Hepatocyte (in vitro differentiated cells): ENCODE results near the gene CIDEB. TPM values are rescaled to one million over a fixed set of nuclear protein-coding genes. Genes with fewer than 3 reads are reported as not detected.

Source experiments
- DNase-seq: peaks from one replicate; pipeline ENCODE4 v3.0.0-alpha.2; 2016; ENCODE audit warnings: low spot score
- H2AFZ ChIP-seq: fragments of 200-600 bp; sonication (generic); 2 replicates; pipeline ENCODE4 v1.6.0; 2016; ENCODE audit warnings: antibody characterized with exemption, mild to moderate bottlenecking
- H3K27ac ChIP-seq: fragments of 200-600 bp; sonication (generic); 2 replicates; pipeline ENCODE4 v1.5.1; 2016; ENCODE audit warnings: mild to moderate bottlenecking
- H3K27me3 ChIP-seq: fragments of 200-600 bp; sonication (generic); 2 replicates; pipeline ENCODE4 v1.6.1; 2016
- H3K36me3 ChIP-seq: fragments of 200-600 bp; sonication (generic); replicated peaks from 2 replicates; pipeline ENCODE4 v1.5.1; 2016; ENCODE audit warnings: low read depth; ENCODE audit not compliant: insufficient read depth
- H3K4me1 ChIP-seq: fragments of 200-600 bp; sonication (generic); 2 replicates; pipeline ENCODE4 v1.5.1; 2016; ENCODE audit warnings: mild to moderate bottlenecking, moderate library complexity; ENCODE audit not compliant: insufficient read depth
- H3K4me2 ChIP-seq: fragments of 200-600 bp; sonication (generic); 2 replicates; pipeline ENCODE4 v1.6.0; 2016
- H3K4me3 ChIP-seq: fragments of 200-600 bp; sonication (generic); 2 replicates; pipeline ENCODE4 v1.5.1; 2016; ENCODE audit warnings: mild to moderate bottlenecking
- H3K79me2 ChIP-seq: fragments of 200-600 bp; sonication (generic); 2 replicates; pipeline ENCODE4 v1.6.0; 2017; ENCODE audit warnings: mild to moderate bottlenecking
- H3K9me2 ChIP-seq: fragments of 200-600 bp; sonication (generic); replicated peaks from 2 replicates; pipeline ENCODE4 v1.6.0; 2017; ENCODE audit warnings: mild to moderate bottlenecking; ENCODE audit not compliant: insufficient read depth
- H3K9me3 ChIP-seq: fragments of 200-600 bp; sonication (generic); 2 replicates; pipeline ENCODE4 v1.5.1; 2016; ENCODE audit warnings: low read depth, mild to moderate bottlenecking
- H4K20me1 ChIP-seq: fragments of 200-600 bp; sonication (generic); 2 replicates; pipeline ENCODE4 v1.6.0; 2016; ENCODE audit warnings: mild to moderate bottlenecking; ENCODE audit not compliant: insufficient read depth, poor library complexity, severe bottlenecking
- EZH2 ChIP-seq: fragments of 200-600 bp; sonication (generic); IDR thresholded peaks from 2 replicates; pipeline ENCODE4 v1.6.1; 2016; ENCODE audit warnings: antibody characterized with exemption, mild to moderate bottlenecking, borderline replicate concordance
- EZH2phosphoT487 ChIP-seq: fragments of 200-600 bp; sonication (generic); IDR thresholded peaks from one replicate; pipeline ENCODE4 v1.6.1; 2018; ENCODE audit warnings: antibody characterized with exemption, mild to moderate bottlenecking, low read depth, moderate library complexity; ENCODE audit not compliant: unreplicated experiment, severe bottlenecking
- WGBS: methylation state at CpG from one replicate; pipeline ENCODE4 v1.1.6; 2016; ENCODE audit warnings: low lambda C conversion rate; ENCODE audit errors: missing lambda C conversion rate; 5-methylcytosine and 5-hydroxymethylcytosine counted together
- polyA plus RNA-seq: library from polyadenylated mRNA; unstranded; fragments of >200 nt; fragmentation: Nextera tagmentation; extraction: Ambion mirVana; gene quantifications from 2 replicates; pipeline ENCODE4 v1.2.1, GENCODE V29; 2016
- total RNA-seq: library from RNA; depleted of rRNA; stranded (reverse); fragments of >200 nt; gene quantifications from 2 replicates; pipeline ENCODE4 v1.2.3, GENCODE V29; 2014
- TF ChIP-seq, protein P1 (sequence below): fragments of 200-600 bp; sonication (generic); IDR thresholded peaks from 2 replicates; pipeline ENCODE4 v1.5.1; 2016; ENCODE audit warnings: antibody characterized with exemption, mild to moderate bottlenecking; ENCODE audit not compliant: poor library complexity

Gene CIDEB
- total and polyA plus RNA-seq, 2 experiments from 2014 or later, result 43.0 to 59.9 TPM

DNA sequence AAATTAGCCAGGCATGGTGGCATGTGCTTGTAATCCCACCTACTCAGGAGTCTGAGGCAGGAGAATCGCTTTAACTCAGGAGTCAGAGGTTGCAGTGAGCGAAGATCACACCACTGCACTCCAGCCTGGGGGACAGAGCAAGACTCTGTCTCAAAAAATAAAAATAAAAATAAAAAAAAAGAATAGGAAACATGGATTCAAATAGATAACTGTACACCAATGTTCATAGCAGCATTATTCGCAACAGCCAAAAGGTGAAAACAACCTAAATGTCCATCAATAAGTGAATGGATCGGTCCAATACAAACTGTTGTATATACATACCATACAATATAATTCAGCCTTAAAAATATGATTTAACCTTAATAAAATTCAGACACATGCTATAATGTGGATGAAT is 35.1 kb upstream of the CIDEB start:
- Histone ChIP-seq H3K4me1 (peaks cover 7% of the 10 kb centered on the region), H3K4me3 (no peak overlapping the region), H3K27me3 (peaks cover 22% of the 10 kb centered on the region), H3K9me3 (no peaks in the 10 kb centered on the region), H3K27ac (no peak overlapping the region), H4K20me1 (no peaks in the 10 kb centered on the region), H3K36me3 (no peaks in the 10 kb centered on the region), H2AFZ (no peak overlapping the region), H3K9me2 (no peaks in the 10 kb centered on the region), H3K79me2 (no peaks in the 10 kb centered on the region), H3K4me2 (no peak overlapping the region)
- 95% methylated on average over 4 of the region's 4 CpGs for WGBS
- no peak for DNase-seq
- no peak for TF ChIP-seq EZH2
- no peak for TF ChIP-seq EZH2phosphoT487
- TF ChIP-seq, protein P1, sequence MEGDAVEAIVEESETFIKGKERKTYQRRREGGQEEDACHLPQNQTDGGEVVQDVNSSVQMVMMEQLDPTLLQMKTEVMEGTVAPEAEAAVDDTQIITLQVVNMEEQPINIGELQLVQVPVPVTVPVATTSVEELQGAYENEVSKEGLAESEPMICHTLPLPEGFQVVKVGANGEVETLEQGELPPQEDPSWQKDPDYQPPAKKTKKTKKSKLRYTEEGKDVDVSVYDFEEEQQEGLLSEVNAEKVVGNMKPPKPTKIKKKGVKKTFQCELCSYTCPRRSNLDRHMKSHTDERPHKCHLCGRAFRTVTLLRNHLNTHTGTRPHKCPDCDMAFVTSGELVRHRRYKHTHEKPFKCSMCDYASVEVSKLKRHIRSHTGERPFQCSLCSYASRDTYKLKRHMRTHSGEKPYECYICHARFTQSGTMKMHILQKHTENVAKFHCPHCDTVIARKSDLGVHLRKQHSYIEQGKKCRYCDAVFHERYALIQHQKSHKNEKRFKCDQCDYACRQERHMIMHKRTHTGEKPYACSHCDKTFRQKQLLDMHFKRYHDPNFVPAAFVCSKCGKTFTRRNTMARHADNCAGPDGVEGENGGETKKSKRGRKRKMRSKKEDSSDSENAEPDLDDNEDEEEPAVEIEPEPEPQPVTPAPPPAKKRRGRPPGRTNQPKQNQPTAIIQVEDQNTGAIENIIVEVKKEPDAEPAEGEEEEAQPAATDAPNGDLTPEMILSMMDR, result no peak

DNA sequence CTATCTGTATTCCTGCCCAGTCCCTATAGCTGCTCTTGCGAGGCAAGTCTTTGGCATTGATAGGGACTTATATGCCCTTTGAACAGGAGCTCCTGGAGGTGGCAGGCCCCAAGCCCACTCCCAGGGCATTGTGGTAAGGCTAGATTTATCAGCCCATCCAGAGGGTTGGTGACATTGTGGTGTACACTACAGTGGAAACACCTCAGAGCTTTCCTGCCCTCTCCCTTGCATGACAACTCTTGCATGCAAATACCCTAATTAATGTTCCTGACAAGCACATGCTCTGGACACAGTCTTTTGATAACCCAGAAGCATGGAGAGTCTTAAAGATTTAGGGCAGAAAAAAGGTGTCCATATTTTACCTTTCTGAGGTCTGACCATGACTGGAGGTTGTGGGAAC is 32.8 kb upstream of the CIDEB start:
- WGBS, result 85% methylated on average over 1 of the region's 1 CpG
- DNase-seq, result no peak
- Histone ChIP-seq H3K4me3 (no peak overlapping the region), H3K27ac (no peak overlapping the region), H3K27me3 (peaks cover 36% of the 10 kb centered on the region), H3K9me3 (no peaks in the 10 kb centered on the region), H3K4me2 (no peak overlapping the region), H3K79me2 (no peaks in the 10 kb centered on the region), H3K36me3 (no peaks in the 10 kb centered on the region), H2AFZ (no peak overlapping the region), H3K4me1 (peaks cover 7% of the 10 kb centered on the region), H4K20me1 (no peaks in the 10 kb centered on the region), H3K9me2 (no peaks in the 10 kb centered on the region)
- TF ChIP-seq EZH2phosphoT487, result no peak
- no peak for TF ChIP-seq EZH2
- TF ChIP-seq, protein P1, result no peak

GRCh38 chr14:24339284-24340151 is 31.7 kb upstream of the CIDEB start, which contains the start of gene RIPK3:
Gene RIPK3, minus strand, starts transcription at chr14:24339991. Its CDS starts 165 bp downstream, at chr14:24339826.
- WGBS, result 12% methylated on average over 40 of the region's 51 CpGs
- Histone ChIP-seq H4K20me1 (no peaks in the 10 kb centered on the region), H3K27me3 (peaks cover 47% of the 10 kb centered on the region), H3K9me3 (no peaks in the 10 kb centered on the region), H3K4me2 (peak within 1 kb of the TSS; percentile 83), H3K27ac (no peak within 1 kb of the TSS), H3K4me1 (peaks cover 13% of the 10 kb centered on the region), H3K36me3 (no peaks in the 10 kb centered on the region), H3K79me2 (no peaks in the 10 kb centered on the region), H3K9me2 (no peaks in the 10 kb centered on the region), H3K4me3 (peak within 1 kb of the TSS; percentile 37), H2AFZ (peak within 1 kb of the TSS; percentile 55)
- DNase-seq, result peak; percentile 70
- TF ChIP-seq, protein P1, result no peak
- no peak for TF ChIP-seq EZH2
- TF ChIP-seq EZH2phosphoT487, result no peak
